ENCODE measurements around the gene ACCSL.
A peak's percentile ranks its signal among the peaks of the same experiment; 100 is the strongest.

ACCSL gene

DNA sequence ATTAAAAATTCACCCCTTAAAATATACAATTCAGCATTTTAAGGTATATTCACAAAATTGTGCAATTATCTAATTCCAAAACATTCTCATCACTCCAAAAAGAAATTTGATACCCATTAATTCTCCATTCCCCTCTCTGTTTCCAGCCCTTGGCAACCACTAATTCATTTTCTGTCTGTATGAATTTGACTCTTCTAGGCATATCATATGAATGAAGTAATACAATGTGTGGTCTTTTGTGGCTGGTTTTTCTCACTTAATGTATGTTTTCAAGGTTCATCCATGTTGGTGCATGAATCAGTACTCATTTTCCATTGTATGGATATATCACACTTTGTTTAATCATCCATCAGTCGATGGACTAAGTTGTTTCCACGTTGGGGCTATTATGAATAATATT lies 29.0 kb upstream of the ACCSL start:
- DNase-seq (ENCODE audit: low spot score) = no peak

DNA sequence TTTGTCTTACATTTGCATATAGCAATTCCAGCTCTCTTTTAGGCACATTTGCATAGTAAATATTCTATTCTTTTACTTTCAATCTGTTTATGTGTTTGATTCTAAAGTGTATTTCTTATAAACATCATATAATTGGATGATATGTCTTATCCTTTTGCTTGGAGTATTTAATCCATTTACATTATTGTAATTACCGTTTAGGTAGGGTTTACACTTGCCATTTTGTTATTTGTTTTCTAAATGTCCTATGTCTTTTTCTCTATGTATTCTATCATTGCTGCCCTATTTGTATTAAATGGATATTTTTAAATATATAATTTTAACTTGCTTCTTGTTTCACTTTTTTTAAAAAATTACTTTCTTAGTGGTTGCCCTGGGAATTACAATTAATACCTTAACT lies 22.8 kb upstream of the ACCSL start:
- DNase-seq (ENCODE audit: low spot score) = no peak

DNA sequence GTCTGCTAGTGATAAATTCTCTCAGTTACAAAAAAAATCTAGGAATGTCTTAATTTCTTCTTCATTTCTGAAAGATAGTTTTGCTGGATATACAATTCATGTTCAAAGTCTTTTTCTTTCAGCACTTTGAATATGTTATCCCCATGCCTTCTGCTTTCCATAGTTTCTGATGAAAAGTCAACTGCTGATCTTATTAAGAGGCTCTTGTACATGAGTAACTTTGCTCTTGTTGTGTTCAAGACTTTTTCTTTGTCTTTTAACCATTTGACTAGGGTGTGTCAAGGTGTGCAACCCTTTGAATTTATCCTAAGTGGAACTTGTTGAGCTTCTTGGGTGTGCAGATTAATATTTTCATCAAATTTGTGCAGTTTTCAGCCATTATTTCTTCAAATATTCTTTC lies 22.1 kb upstream of the ACCSL start:
- DNase-seq (ENCODE audit: low spot score) = no peak

DNA sequence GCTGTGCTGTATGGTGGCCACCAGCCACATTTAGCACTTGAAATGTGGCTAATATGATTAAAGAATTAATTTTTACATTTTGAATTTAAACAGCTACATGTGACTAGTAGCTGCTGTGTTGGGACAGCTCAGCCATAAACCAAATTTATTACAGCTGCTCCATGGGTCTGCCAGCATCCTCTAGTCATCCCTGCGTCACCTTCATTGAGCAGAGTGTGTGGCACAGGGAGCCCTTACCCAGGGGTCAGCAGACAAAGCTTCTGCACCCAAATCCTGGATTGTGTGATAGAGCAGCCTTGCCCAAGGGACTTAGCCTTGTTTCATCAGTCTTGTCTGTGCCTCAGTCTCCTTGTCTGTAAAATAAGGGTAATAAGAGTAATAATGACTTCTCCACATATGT lies 19.4 kb upstream of the ACCSL start:
- no peak for DNase-seq (ENCODE audit: low spot score)

DNA sequence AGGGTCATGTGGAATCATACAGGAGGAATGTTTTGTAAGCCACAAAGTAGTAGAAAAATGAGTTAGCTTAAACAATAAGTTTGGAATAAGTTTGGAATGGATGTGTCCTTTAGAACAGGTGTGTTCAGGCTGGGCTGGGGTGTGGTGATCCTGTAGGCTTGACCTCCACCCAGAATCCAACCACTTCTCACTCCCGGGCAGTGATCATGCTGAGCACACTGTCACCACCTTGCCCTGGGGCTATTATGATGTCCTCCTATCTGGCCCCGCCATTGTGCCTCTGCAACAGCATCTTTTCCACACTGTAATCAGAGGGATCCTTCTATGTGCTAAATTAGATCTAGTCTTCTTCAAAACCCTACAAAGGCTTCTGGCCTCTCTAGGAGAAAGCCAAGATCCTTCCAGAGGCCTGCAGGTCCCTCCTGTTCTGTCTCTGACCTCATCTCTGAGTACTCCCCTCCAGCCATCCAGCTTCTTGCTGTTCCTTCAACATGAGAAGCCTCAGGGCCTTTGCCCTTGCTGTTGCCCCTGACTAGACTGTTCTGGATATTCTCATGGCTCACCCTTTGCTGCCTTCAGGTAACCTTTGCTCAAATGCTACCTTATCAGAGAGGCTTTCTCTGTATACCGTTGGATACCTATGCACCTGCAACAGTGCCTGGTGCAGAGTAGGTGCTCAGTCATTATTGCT lies 18.8 kb upstream of the ACCSL start:
- no peak for DNase-seq (ENCODE audit: low spot score)

DNA sequence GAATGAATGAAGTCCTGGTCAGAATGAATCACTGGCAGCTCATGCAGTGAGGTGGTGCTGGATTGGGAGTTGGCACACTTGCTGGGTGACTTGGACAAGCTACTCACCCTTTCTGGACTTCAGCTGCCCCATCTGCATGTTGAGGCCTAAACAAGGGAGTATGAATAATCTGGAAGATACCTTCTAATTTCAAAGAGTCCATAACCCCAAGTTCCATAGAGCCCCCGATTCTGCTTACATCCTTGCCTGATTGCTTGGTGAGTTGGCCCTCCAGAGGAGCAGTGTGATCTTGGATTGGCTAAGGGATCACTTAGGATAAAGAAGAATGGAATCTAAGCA lies 18.3 kb upstream of the ACCSL start:
- DNase-seq (ENCODE audit: low spot score) = no peak

DNA sequence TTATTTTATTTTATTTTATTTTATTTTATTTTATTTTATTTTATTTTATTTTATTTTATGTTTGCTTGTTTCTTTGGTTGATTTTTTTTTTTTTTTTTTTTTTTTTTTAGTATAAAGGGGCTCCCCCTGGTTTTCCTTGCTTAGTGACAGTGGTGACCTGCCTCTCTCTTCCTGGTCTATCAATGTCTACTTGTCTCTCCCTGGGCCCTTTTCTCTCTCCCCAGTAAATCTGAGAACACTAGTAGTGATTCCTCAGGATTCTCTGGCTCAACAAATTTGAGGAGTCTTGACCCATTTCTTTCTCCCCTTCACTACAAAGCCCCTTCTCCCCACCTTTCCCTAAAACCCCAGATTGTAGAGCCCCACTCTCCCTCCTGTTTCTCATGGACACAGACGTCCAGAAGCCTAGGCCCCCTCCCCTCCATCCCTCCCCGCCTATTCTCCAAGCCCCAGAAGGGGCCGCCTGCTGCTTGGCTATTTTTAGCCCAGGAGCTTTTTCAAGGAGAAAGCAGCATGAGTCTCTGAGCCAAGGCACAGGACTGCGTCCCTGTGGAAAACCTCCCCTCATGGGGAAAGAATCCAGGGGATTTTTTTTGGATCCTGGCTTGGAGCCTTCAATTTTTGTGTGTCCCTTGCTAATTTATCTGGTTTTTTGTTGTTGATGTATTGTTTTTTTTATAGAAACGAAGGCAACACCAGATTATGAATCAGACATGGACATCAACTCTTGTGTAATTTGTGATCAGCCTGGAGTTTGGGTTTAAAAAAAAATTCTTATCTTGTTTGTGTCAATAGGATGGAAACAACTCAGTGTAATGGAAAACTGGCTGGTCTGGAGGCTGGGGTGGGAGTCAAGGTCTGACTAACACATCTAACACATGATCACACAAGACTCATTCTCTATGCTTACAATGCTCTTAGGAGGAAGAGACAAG lies 17.5 kb upstream of the ACCSL start:
- no peak for DNase-seq (ENCODE audit: low spot score)

DNA sequence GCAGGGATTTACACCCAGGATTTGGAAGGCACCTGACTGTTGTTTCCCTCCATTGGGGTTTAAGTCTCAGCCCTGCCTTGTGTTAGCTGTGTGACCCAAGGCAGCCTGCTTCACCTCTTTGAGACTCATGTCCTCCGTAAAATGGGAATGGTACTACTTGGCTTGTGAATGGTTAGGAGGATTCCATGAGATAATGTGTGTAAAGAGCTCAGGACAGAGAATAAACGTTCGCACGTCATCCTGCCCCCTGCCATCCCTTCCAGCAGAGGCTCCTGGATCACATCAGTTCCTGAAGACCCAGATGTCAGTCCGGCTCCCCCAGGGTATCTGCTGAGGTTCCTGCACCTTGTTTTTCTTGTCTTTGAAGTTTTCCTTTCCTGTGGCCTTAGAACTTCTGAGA lies 16.8 kb upstream of the ACCSL start:
- no peak for DNase-seq (ENCODE audit: low spot score)

DNA sequence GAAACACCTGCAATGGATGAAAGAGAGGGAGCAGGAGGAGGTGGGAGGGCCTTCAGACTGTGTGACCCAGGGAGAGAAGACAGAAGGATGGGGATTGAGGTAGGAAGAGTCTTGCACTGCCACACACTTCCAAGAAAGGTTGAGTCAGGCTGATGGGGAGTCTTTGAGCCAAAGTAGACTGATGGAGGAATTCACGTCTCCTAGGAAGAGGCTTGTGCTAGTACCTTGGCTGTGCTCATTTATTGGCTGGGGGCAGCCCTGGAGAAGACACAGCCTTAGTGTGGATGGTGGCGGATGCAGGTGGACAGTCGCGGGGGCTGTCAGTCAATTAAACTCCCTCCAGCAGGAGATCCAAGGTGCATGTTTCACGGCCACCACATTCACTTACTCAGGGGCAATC lies 16.2 kb upstream of the ACCSL start:
- no peak for DNase-seq (ENCODE audit: low spot score)

DNA sequence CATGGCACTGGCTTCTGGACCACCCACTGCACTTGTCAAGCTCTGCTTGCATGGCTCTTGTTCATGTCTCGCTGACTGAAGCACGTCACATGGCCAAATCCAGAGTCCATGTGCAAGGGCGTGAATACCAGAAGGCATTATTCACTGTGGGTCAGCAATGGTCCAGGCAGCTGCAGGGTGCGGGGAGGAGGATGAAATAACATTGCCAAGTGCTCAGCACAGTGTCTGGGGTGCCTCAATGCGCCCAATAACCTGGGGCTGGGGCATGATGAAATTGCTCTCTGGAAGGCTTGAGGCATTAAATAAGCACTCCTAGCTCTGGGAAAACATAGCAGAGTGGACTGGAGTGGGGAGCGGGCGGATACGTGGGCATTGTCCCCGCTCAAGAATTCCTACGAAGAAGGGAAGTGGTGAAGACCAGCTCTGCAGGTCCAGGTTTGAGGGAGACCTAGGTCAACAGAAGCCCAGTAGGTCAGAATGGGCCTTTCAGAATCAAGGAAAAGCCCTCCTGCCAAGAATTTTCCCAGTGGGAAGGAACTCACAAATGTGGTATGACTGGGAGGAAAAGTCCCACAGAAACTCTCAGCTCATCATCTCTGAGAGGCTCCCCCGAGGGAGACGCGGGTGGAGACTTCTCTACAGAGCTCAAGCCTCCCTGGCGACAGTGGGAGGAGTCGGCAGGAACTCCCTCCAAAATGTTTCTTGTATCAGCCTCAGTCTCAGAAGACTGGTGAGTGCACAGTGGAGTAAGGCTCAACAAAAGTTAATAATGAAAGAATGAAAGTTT lies 15.3 kb upstream of the ACCSL start:
- peak; percentile 13 for DNase-seq (ENCODE audit: low spot score)

DNA sequence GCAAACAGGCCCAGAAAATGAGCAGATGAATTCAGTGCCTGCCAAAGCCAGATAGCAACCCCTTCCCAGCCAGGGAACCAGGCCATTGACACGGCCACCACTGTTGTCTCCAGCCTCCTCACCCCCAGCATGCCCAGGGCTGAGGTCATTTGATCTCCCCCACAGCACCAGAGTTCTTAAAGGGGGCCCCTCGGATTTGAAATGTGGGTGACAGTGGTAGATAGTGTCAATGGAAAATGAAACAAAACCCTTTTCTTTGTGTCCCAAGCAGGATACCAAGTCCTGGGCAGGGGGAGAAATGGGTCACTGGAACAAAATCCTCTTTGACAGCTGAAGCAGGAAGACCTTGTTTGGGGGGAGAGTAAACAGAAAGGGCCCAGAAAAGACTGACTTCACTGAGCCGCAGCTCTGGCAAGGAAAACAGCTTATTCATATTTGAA lies 14.3 kb upstream of the ACCSL start:
- no peak for DNase-seq (ENCODE audit: low spot score)

DNA sequence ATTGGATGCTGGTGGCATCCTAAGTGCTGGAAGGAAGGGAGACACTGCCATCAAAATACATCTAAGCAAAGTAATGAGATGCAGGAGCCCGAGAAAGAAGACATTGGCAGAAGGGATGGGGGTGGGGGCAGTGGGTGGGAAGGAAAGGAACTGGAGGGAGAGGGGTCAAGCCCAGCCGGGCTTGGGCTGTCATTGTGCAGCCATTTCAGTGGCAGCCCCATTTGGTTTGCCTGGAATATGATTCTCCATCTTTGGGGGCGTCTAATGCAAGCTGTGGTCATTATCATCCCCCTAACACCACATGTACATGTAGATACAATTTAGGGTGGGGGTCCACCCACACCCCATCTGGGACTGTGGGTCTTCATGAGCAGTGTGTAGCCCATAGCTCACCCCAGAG lies 13.9 kb upstream of the ACCSL start:
- no peak for DNase-seq (ENCODE audit: low spot score)

DNA sequence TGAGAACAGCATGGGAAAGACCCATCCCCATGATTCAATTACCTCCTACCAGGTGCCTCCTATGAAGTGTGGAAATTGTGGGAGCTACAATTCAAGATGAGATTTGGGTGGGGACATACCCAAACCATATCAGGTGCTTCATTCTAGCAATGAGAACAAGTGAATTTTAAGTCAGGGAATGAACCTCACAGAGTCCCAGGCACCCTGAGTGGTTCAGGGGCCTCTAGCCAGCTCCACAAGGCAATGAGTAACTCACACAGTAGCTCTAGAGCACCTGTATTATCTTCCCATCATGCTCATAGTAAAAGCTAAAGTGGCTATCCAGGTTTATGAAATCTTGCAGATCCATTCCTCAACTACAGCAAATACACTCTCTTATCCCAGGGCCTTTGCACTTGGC lies 13.1 kb upstream of the ACCSL start:
- no peak for DNase-seq (ENCODE audit: low spot score)

DNA sequence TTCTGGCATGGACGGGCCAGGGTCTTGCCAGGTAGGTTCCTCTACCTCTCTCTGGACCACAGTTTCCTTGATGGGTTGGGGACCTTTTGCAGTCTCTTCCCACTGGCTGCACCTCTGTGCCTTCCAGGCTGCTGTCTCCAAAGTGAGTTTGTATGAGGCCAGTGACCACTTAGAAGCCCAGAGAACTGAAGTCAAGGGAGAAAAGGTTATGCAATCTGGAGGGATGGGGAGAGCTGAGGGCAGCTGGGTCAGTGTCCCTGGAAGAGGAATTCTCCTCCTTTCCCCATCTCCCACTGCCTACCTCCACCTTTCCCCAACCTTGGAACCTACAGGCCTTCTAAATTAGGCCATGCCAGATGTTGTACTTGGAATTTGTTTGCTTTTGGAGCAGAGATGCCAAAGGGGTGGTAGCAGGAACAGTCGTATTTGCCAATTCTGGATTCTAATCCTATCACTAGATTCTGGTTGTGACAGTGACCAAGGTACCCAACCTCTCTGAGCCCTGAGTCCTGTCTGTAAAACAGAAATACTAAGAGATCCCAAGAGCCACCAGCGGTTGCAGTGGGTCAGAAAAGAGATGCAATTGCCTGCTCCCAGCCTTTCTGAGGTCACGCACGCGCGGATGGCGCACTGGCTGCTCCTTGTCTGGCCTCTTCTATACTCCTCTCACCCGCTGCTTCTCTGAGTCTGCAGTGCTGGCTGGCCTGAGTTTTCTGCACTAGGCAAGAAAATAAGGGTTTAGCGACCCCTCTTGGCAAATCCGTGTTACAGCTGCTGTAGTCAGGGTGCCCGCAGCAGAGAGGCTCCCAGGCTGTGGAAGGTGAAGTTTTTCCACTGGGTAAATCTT lies 10.7 kb upstream of the ACCSL start:
- DNase-seq (ENCODE audit: low spot score) = peak; percentile 78

DNA sequence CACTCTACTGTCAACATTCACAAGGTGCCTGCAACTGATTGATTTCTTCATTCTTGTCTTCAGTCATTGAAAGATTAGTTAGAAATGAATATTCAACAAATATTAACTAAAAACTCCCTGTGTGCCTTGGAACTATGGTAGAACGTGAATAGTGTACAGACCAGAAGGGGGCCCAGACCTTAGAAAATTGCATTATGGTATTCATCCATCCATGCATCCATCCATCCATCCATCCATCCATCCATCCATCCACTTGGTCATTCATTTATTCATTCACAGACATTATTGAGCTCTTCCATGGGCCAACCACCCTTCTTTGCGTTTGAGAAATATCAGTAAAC lies 10.2 kb upstream of the ACCSL start:
- DNase-seq (ENCODE audit: low spot score) = no peak

DNA sequence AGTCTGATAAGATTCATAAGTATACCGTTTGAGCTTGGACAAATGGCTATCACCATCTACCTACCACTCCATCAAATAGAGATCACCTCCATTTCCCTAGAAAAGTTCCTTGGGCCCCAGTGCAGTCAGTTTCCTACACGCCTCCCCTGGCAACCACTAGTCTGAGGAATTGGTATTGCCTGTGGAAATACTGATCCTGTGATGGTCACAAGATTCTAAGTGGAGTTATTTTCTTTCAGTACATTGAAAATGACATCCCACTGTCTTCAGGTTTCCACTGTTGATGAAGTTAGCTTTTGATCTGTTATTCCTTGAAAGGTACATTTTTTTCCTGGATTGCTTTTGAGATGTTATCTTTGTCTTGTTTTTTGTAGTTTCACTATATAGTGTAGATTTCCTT lies 4.6 kb upstream of the ACCSL start:
- no peak for DNase-seq (ENCODE audit: low spot score)

DNA sequence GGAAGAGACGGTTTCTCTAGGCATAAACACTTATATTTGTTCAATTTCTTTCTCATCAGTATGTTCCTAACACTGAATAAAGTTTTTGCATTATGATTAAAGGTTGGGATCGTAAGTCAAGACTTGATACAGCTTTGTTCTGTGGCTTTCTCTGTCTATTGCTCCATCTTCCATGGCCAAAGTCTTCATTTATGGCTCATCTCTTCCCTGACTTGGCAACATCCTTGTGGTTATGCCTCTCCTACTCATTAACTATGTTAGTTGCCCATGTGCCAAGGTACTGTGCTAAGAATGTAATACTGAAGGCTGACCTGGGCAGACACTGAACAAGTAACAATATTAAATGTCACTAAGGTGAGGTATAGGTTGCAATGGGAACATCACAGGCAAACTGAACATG lies 1.6 kb upstream of the ACCSL start:
- DNase-seq (ENCODE audit: low spot score) = peak; percentile 13

DNA sequence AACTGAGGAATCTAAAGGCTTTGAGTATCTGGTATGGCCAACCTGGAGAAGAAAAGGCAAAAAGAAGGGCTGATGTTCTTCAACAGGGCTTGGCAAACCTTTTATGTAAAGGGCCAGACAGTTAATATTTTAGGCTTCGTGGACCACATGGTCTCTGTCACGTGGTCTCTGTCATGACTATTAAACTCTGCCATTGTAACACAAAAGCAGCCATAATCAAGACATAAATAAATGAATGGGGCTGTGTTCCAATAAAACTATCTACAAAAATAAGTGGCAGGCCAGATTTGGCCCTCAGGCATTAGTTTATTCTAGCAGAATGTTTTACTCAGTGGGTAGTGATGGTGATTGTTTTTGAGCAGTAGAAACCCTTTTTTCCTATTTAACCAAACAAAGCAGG lies 483 bp upstream of the ACCSL start:
- DNase-seq (ENCODE audit: low spot score) = no peak

DNA sequence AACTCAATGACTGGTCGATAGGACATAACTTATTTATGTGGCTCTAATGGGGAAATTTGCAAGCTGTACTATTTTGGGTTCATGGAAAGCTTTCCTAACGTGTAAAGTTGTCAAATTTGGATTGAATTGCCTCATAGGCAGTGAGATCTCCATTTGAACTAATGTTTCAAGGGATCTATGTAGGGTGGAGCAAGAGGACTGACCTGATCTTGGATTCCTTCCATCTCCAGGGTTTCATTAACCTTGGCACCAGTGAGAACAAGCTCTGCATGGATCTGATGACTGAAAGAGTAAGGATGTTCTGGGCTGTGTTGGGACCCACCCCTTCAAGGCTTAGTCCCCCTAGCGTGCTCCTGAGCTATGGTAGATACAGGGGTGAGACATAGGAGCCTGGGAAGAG lies 2.1 kb downstream of the ACCSL start:
- no peak for DNase-seq (ENCODE audit: low spot score)

DNA sequence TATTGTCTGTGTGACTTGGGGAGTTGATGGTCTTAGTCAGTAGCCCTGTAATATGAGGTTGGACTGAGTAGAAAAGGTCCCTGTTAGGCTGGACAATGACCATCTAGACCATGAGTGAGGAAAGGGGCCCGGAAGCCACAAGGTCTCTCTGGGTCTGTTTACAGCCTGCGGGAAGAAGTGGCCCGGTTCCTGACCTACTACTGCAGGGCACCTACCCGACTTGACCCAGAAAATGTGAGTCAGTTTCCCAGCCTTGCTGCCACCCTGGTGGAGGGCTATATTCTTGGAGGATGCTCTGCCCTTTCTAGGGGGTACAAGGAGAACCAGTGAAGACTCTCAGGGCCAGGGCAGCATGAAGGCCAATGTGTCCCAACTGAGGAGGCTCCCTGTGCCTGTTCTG lies 3.4 kb downstream of the ACCSL start:
- no peak for DNase-seq (ENCODE audit: low spot score)

DNA sequence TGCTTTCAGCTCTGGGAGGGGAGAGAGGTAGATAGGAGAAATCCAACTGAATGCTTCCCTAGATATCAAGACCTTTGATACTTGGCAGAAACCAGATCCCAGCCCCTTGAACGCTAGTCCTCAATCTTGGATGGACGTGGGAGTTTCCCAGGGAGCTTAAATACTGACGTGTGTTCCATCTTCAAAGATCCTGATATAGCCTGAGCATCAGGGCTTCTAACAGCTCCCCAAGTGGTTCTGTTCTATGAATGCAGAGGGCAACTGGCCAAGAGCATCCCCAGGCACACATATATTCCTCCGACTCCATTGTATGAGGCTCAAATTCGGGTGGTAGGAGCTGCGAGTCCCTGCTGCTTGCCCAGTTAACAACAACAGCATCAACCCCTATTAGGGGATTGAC lies 9.6 kb downstream of the ACCSL start:
- DNase-seq (ENCODE audit: low spot score) = no peak

DNA sequence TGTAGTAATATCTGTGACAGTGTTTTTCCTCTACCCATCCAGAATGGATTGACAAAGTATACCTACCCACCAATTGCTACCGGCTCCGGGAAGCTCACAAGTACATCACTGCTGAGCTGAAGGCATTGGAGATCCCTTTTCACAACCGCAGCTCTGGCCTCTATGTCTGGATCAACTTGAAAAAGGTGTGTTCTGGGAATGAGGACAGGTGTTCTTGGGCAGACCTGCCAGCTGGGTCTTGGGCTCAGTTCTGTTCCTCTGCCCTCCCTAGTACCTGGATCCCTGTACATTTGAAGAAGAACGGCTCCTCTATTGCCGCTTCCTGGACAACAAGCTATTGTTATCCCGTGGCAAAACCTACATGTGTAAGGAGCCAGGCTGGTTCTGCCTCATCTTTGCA lies 10.5 kb downstream of the ACCSL start:
- no peak for DNase-seq (ENCODE audit: low spot score)
